Stomach (tissue), 9 donors: ENCODE data around the gene KHDC4. TPM values are rescaled to one million over a fixed set of nuclear protein-coding genes. Genes with fewer than 3 reads are reported as not detected.
A peak's percentile ranks its signal among the peaks of the same experiment; 100 is the strongest.

Experiments used
- DNase-seq, 2 donors: peaks; one replicate each; pipeline versions ENCODE4 v3.0.0 to v3.0.0-alpha.2; 2013 to 2019
- H3K27ac ChIP-seq, 5 donors: fragments of 200-600 bp in 4 of 5; sonication (generic) in 4 of 5; one replicate each; pipeline ENCODE4 v1.5.1; 2013 to 2019; ENCODE audit warnings: mild to moderate bottlenecking in 1 of 5, moderate library complexity in 1 of 5
- H3K27me3 ChIP-seq, 3 donors: fragments of 200-600 bp; sonication (generic); one replicate each; pipeline ENCODE4 v1.5.1; 2017 to 2019; ENCODE audit warnings: mixed run types in 1 of 3
- H3K36me3 ChIP-seq, 4 donors: fragments of 200-600 bp; sonication (generic); 1 replicate in 3 of 4; 2 replicates in 1 of 4; pipeline ENCODE4 v1.5.1; 2016 to 2019
- H3K4me1 ChIP-seq, 4 donors: fragments of 200-600 bp; sonication (generic); one replicate each; pipeline ENCODE4 v1.5.1; 2016 to 2019
- H3K4me3 ChIP-seq, 4 donors: fragments of 200-600 bp; sonication (generic) in 3 of 4; one replicate each; pipeline ENCODE4 v1.5.1; 2016 to 2019; ENCODE audit warnings: mild to moderate bottlenecking in 1 of 4
- H3K9me3 ChIP-seq, 4 donors: fragments of 200-600 bp; sonication (generic); one replicate each; pipeline ENCODE4 v1.5.1; 2016 to 2019
- CTCF ChIP-seq, 7 experiments: fragments of 450-650 bp in 4 of 7; fragments of 200-600 bp in 3 of 7; sonication (generic) in 3 of 7; IDR thresholded peaks; one replicate each; pipeline ENCODE4 v1.5.1; 2016 to 2019; ENCODE audit warnings: antibody characterized with exemption in 7 of 7, control low read depth in 2 of 7, mild to moderate bottlenecking in 1 of 7
- EP300 ChIP-seq: sonication (generic); formaldehyde crosslinking; IDR thresholded peaks from one replicate; pipeline ENCODE4 v1.6.1; 2017; ENCODE audit warnings: antibody characterized with exemption
- POLR2A ChIP-seq, 4 donors: fragments of 450-650 bp; IDR thresholded peaks; one replicate each; pipeline ENCODE4 v1.6.1; 2016; ENCODE audit warnings: antibody characterized with exemption in 4 of 4, control low read depth in 2 of 4, mild to moderate bottlenecking in 1 of 4, moderate library complexity in 1 of 4
- POLR2AphosphoS5 ChIP-seq, 3 donors: sonication (generic); formaldehyde crosslinking; IDR thresholded peaks; one replicate each; pipeline ENCODE4 v1.6.1; 2016; ENCODE audit warnings: antibody characterized with exemption in 3 of 3
- WGBS, 5 donors: extraction: QIAGEN DNeasy Blood & Tissue Kit in 3 of 5; methylation state at CpG; one replicate each; pipeline versions ENCODE4 v1.1.5 to v1.1.7; 2013 to 2018; 5-methylcytosine and 5-hydroxymethylcytosine counted together
- intact Hi-C: fragments of 100-400 bp; cut with DNase I; formaldehyde crosslinking; loops from one replicate; pipeline ENCODE4 v1.15.1; 2023; ENCODE audit warnings: low total_unique reads
- polyA plus RNA-seq, 3 donors: library from polyadenylated mRNA; stranded (reverse); fragments of 200-250 nt; gene quantifications; one replicate each; pipeline ENCODE4 v1.2.3, GENCODE V29; 2013
- total RNA-seq, 5 donors: library from RNA; depleted of rRNA; stranded (reverse); fragments of >200 nt; gene quantifications; one replicate each; pipeline versions ENCODE4 v1.1.0 to v1.2.3, GENCODE V29; 2014 to 2016
- donor health status: healthy with polysubstance abuse.
- donor health status: Bipolar disorder and iron deficiency.
- donor health status: healthy.

KHDC4 gene
- total and polyA plus RNA-seq, 8 donors: 4.9 to 126 (median 57.5) TPM

- Histone ChIP-seq H3K27me3 (no peaks in the 10 kb centered on the region), H3K27ac (peak overlapping the region; percentile 88 to 98 (median 93)), H3K4me1 (peaks cover 78 to 91% (median 86%) of the 10 kb centered on the region in 4 donors), H3K4me3 (peak overlapping the region; percentile 68 to 90 (median 72)), H3K9me3 (no peaks in the 10 kb centered on the region), H3K36me3 (peaks cover 0 to 5% (median under 1%) of the 10 kb centered on the region in 4 donors)
- WGBS, 5 donors: 0 to 3% (median 0%) methylated on average over 24 to 52 of the region's 52 CpGs
- DNase-seq: peak in 1 of 2 donors; percentile 82
- intact Hi-C loops: no loop called here
- TF ChIP-seq POLR2A (IDR thresholded peaks at IDR 0.05) (no peak), EP300 (no peak), POLR2AphosphoS5 (IDR thresholded peaks at IDR 0.05) (no peak), CTCF (IDR thresholded peaks at IDR 0.05) (no peak)
These were observed 43.6 kb upstream of the KHDC4 start for GRCh38 chr1:155977690-155978324.

- DNase-seq: no peak
- Histone ChIP-seq H3K4me3 (peak overlapping the region; percentile 68 to 90 (median 72)), H3K27ac (peak overlapping the region; percentile 88 to 98 (median 93)), H3K36me3 (peaks cover 0 to 12% (median 2%) of the 10 kb centered on the region in 4 donors), H3K9me3 (no peaks in the 10 kb centered on the region), H3K27me3 (no peaks in the 10 kb centered on the region), H3K4me1 (peaks cover 79 to 92% (median 89%) of the 10 kb centered on the region in 4 donors)
- intact Hi-C loops: no loop called here
- 0 to 7% (median 5%) methylated on average over 5 of the region's 5 CpGs for WGBS, 5 donors
- TF ChIP-seq POLR2AphosphoS5 (IDR thresholded peaks at IDR 0.05): no peak
These were observed 42.9 kb upstream of the KHDC4 start for GRCh38 chr1:155976913-155977689.

- Histone ChIP-seq H3K27me3 (no peaks in the 10 kb centered on the region), H3K4me3 (peak overlapping the region; percentile 68 to 90 (median 72)), H3K9me3 (no peaks in the 10 kb centered on the region), H3K4me1 (peaks cover 81 to 92% (median 89%) of the 10 kb centered on the region in 4 donors), H3K27ac (peak overlapping the region; percentile 88 to 98 (median 93)), H3K36me3 (peaks cover 0 to 14% (median 2%) of the 10 kb centered on the region in 4 donors)
- intact Hi-C loops: no loop called here
- peak; percentile 59 to 86 for DNase-seq
- WGBS, 5 donors: 2 to 9% (median 7%) methylated on average over 14 of the region's 14 CpGs
- TF ChIP-seq EP300 (no peak), POLR2A (IDR thresholded peaks at IDR 0.05) (no peak), CTCF (IDR thresholded peaks at IDR 0.05) (no peak), POLR2AphosphoS5 (IDR thresholded peaks at IDR 0.05) (no peak)
These were observed 42.1 kb upstream of the KHDC4 start for GRCh38 chr1:155976062-155976912.

GRCh38 chr1:155975375-155976061 lies 41.3 kb upstream of the KHDC4 start:
- no peaks in the 10 kb centered on the region for H3K27me3 ChIP-seq
- peak overlapping the region; percentile 88 to 98 (median 93) for H3K27ac ChIP-seq
- intact Hi-C loops: no loop called here
- H3K36me3 ChIP-seq: peaks cover 0 to 16% (median 2%) of the 10 kb centered on the region in 4 donors
- H3K9me3 ChIP-seq: no peaks in the 10 kb centered on the region
- WGBS, 5 donors: 16 to 35% (median 30%) methylated on average over 4 of the region's 4 CpGs
- H3K4me1 ChIP-seq: peaks cover 82 to 92% (median 89%) of the 10 kb centered on the region in 4 donors
- TF ChIP-seq CTCF (IDR thresholded peaks at IDR 0.05) (no peak), POLR2AphosphoS5 (IDR thresholded peaks at IDR 0.05) (no peak), EP300 (no peak), POLR2A (IDR thresholded peaks at IDR 0.05) (no peak)
- DNase-seq: no peak
- peak overlapping the region; percentile 68 to 90 (median 72) for H3K4me3 ChIP-seq
